IPS-NIHi11 (cell line): Measurements from ENCODE around the gene GPR141.

ENCODE experiments used
- DNase-seq: peaks from one replicate; pipeline ENCODE4 v3.0.0; 2012; ENCODE audit warnings: mixed read lengths, low spot score

The GPR141 gene

GRCh38 chr7:37784015-37784414, 100.4 kb downstream of the GPR141 start:
- no peak for DNase-seq

- DNase-seq, result no peak
These were observed 103.4 kb downstream of the GPR141 start for GRCh38 chr7:37786741-37787569.
